HG02623 (cell line): Measurements from ENCODE around the gene DNAH14.

ENCODE experiments used
- ATAC-seq: cut with Tn5 transposase; IDR thresholded peaks from one replicate; pipeline ENCODE4 v1.9.1; 2021; ENCODE audit warnings: moderate library complexity; ENCODE audit not compliant: unreplicated experiment

Gene DNAH14

DNA sequence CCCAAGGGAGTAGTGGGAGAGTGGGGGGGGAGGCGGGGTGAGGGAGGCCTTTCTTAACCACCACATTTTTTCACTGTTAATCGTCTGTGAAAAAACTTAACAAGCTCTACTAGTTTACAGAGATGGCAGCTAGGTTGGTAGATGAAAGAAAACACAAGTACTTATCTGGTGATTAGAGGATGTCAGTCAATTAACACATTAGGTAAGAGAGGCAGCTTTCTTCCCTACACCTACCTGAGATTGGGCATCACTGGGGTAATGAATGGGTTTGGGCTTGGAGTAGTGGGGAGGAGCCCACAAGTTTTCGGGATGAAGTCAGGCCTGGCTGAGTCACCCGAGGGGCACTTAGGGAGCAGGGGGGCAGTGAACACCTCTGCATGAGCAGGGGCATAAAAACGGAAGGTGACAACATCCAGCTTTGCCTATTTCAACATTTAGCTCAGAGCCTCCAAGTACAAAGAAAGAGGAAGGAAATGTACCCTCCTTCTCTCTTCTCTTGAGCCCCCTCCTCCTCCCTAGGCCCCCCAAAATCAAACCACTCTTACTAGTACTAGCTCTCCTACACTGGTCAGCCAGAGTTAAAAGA, 495.8 kb downstream of the DNAH14 start:
- ATAC-seq, result no peak

DNA sequence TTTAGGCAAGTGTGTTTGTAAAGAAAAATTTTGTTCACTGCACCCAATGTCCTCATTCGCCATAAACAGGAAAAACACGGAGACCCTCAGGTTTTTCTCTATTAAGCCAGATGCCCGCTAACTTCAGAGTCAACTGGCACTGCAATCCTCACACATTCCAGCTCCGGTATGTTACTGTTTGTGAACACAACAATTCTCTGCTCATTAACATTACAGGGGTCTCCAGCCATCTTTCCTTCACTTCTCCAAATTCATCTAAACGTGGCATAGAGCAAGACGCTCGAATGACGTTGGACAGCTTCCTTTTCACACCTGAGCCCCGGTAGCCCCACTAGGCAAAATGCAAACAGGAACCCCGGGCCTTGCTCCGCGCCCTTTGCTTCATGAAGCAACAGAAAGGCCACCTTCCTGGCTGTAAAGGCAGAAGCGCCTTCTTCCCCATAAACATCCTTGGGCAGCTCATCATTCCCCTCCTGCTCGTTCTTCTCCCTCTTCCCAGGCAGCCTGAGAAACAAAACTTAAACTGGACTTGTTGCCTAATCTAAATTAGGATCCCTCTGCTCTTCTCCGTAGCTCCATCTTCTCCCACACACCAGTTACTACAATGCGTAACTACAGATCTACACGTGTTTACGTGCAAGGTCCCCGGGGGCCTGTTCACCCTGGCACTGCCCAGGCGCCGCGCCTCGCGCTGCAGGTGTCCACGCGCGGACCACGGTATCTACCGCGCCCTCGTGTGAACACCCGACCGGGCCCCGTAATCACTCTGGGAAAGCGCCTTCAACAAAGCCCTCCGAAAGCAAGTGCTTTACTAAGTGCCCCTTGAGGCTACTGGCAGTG, 497.1 kb downstream of the DNAH14 start:
- ATAC-seq, result no peak

DNA sequence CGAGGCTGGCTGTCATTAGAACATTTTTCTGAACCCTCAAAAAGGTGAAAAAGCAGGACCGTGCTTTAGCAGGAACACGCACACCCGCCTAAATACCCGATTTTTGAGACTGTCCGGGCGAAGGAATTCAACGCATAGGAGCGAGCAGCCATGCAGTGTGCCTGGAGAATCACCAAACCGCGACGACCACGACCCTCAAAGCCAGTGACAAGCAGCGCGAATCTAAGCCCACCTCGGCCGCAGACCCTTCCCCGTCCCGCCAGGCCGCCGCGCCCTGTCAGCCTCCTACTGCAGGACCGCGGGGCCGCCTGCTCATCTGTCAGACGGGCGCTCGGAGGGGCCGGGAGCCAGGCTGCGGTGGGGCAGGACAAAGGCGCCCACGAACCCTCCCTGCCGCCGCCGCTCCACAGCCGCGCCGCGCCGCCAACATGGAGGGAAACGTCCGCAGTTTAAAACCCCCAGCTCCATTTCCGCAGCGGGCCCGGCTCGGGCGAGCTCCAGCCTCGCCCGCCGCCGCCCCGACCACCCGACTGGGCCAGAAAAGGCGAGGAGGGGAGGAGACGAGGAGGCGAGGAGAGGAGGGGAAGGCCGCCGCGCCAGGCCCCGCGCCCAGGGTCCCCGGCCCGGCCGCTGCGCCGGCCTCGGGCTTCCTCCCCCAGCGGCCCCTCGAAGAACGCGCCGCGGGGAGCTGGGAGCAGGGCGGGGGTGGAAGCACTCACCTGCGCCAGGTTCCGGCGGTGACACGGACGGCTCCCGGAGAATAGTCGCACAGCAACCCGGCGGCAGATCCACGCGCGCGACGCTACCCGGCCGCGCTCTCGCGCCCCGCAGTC, 498.0 kb downstream of the DNAH14 start, which contains the start of gene LBR:
TSS of gene LBR (minus strand) at position 804 of the 833 bp plus-strand sequence. CDS start 3,963 bp downstream, outside the sequence.
- peak; percentile 29 for ATAC-seq

DNA sequence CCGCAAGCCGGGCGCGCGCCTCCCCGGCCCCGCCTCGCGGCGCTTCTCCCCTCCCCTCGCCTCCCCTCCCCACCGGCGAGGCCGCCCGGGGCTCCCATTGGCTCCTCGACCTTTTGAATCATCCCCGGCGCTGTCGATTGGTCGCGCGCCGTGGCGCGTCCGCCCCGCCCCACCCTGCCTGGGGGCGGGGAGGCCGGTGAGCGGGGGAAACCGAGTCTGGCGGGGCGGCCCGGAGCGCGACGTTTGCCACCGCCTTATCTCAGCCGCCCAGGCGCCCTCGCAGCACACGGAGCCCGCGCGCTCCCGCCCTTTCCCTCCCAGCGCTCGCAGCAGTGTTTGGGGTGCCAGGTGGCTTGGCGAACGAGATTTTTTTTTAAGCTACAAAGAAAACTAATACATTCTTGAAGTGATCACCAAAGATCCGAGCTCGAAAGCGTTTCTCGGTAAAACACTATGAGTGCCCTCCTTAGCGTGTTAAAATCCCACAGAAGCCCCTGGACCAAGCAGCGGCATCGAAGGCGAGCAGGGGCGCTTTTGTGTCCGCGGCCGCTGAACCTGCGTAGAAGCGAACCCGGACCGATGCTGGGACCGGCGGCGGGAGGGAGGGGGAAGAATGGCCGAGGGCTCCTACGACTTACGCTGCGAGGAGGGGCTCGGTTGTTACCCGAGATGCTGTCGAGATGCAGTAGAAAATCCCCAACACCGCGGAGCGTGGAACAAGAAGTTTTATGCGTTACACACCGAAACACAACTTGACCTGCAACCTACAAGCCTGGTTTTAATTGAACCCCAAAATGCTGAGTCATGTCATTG, 498.8 kb downstream of the DNAH14 start:
- ATAC-seq, result peak; percentile 89

DNA sequence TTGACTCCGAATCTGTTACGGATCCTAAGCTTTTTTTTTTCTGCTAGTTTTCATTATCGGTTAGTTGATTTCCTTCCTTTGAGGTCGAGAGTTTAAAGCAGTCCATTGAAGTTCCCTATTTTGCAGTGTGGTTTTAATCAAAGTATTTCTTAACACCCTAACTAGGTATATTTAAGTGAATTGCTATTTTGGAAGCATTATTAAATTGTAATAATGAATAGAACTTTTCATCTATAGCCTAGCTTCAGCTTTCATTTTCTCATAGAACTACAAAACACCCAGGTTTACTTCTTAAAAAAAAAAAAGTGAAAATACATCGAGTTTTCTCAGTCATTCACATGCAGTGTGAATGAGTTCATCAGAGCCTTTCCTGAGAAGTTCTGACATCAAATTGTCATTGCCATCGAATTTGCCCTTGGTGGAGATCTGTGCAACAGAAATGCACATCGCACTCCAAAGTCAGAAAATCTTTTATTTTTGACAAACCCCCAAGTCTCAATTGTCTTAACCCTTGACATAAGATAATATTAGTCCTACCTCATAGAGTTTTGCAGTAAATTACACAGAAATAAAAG, 499.5 kb downstream of the DNAH14 start:
- peak; percentile 1 for ATAC-seq

DNA sequence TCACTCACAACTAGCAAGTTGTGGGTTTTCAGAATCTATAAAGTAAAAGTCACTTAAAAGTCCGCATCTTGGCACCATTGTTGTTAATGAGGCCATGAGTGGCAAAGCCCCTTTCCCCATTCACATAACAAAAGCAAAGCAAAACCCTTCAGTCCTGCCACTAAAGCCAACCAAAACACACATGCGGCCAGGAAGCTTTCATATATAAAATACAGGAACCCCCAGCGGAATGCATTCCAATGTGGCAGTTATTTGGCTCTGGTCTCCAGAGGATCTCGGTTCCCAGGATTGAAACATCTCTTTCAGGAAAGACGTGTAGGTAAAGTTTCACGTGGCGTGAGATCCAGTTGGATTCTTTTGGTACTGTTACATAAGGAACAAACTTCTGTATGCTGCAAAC, 500.8 kb downstream of the DNAH14 start:
- ATAC-seq, result no peak

DNA sequence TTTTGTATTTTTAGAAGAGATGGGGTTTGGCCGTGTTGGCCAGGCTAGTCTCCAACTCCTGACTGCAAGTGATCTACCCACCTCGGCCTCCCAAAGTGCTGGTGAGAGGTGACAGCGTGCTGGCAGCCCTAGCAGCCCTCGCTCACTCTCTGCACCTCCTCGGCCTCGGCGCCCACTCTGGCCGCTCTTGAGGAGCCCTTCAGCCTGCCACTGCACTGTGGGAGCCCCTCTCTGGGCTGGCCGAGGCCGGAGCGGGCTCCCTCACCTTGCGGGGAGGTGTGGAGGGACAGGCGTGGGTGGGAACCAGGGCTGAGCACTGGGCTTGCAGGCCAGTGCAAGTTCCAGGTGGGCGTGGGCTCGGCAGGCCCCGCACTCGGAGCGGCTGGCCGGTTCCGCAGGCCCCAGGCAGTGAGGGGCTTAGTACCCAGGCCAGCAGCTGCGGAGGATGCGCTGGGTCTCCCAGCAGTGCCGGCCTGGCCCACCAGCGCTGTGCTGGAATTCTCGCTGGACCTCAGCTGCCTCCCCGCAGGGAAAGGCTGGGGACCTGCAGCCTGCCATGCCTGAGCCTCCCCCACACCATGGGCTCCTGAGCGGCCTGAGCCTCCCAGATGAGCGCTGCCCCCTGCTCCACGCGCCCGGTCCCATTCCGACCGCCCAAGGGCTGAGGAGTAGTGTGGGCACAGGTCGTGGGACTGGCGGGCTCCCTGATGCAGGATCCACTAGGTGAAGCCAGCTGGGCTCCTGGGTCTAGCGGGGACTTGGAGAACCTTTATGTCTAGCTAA, 501.8 kb downstream of the DNAH14 start:
- no peak for ATAC-seq

DNA sequence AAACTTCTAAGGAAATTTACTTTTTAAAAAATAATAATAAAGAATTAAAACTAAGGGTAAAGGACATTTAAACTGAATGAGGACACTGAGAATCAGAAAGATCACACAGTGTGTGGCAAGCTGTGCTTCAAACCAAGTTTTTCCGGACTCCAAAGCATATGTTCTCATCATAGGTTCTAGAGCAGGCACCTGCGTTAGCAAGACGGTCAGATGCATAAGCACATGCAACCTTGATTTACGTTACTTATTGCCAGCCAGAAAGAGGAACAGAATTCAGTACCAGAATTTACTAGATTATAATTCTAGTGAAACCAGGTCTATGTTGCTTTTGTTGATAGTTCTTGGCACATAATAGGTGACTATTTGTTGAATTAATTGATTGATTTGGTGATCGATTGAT, 504.6 kb downstream of the DNAH14 start:
- ATAC-seq, result no peak

DNA sequence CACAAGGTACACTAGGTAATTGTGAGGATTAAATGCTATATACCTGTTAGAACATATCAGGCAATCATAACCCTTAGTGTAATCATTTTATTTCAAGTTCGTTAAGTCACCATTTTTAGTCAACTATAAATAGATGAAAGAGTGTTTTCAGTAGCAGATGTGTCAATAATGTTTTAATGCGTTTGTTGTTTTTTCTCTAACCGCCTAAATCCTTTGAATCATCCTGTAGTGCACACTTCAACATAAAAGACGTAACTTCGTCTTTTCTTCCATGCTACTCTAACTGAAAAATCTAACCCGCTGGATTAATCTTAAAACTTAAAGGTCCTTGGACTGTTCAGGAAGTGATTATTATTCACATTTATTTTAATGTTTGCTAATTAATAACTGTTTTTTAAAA, 505.6 kb downstream of the DNAH14 start:
- no peak for ATAC-seq

DNA sequence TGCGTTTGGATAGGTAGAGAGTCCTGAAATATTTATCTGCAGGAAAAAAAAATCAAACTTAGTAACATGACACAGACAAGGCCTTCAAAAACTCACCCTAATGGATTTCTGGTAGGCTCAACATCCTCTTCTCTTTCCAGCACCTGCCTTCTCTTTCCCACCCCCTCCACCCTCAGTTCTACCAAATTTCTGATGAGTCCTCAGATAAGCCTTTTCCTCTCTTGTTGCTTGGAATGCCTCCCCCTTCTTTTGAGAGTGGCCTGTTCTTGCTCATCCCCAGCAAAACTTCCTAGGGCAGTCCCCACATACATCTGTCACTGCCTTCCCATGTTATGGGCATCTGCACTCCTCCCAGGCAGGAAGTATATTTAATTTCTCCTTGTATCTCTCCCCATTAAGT, 506.0 kb downstream of the DNAH14 start:
- ATAC-seq, result no peak

DNA sequence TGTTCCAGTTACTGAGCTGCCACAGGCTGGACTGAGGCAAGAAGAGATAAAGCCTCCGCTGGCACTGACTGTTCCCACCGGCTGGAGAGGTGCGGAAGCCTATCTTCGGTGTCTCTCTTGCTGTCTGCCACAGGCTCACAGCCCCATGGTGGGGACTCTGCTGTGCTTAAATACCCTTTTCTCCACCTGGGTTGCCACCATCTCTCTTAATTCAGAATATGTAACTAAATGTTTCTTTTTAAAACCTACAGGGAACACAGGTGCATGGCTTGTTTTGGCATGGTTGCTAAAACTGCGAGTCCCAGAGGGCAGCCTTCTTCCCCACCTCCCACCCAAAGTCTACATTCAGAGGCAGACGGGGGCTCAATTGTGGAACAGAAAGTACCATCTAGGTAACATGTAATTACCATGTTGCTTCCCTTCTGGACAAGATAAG, 506.5 kb downstream of the DNAH14 start:
- peak; percentile 70 for ATAC-seq

DNA sequence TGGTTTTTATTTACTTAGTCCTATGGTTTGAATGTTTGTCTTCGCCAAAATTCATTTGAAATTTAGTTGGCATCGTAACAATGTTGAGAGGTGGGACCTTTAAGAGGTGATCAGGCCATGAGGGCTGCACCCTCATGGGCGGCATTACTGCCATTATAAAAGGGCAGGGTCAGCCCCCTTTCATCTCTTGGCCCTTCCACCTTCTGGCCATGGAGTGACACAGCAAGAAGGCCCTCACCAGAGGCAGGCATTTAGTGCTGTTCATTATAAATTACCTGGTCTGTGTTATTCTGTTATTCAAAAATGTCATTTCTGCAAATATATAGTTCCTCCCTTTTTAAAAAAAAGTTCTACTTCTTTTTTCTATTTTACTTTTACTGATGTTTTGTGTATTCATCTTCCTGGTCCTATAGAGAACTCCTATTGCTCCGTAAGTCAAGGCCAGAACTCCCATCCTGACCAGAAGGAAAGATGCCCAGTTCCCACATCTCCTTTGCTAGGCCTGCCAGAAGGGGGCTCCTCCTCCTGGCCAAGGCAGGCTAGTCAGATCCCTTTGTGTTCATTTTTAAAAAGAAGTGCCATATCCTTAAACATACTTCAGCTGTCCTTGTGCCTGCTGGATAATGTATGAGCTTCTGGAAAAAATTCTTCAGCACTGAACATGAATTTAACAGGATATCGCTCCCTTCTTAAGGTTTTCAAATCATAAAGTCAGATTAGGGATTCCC, 508.4 kb downstream of the DNAH14 start:
- no peak for ATAC-seq

DNA sequence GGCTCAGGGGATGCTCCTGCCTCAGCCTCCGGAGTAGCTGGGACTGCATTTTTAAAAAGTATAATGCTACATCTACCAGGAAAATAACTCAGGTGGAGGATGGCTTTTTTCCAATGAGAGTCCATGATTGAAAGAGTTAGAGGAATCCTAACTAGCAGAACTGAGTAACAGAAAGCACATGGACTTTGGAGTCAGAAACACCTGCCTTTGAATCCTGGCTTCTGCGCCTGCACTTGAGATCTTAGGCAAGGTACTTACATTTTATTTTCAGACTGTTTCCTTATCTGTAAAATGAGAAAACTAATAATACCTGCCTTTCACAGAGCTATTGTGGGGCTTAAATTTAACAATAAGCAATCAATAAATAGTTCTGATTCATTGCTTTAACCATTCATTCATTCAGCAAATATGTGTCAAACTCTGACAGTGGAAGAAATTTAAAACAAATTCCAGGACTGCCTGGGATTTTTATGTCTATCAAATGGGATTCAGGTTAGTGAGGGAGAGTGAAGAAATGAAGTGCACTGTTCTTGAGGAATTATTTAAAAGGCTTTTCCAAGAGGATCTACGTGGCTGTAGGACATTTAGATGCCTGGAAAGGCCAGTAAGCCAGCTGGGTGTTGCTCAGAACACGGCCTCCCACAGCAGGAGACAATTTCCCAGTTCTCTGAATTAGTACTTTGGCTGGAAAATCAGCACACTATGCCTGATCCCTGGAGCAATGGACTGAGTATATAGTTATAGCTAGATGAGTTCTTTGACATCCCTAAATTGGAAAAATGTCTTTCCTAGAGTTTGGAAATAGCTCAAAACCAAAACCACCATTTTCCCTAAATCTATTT, 511.1 kb downstream of the DNAH14 start:
- no peak for ATAC-seq

DNA sequence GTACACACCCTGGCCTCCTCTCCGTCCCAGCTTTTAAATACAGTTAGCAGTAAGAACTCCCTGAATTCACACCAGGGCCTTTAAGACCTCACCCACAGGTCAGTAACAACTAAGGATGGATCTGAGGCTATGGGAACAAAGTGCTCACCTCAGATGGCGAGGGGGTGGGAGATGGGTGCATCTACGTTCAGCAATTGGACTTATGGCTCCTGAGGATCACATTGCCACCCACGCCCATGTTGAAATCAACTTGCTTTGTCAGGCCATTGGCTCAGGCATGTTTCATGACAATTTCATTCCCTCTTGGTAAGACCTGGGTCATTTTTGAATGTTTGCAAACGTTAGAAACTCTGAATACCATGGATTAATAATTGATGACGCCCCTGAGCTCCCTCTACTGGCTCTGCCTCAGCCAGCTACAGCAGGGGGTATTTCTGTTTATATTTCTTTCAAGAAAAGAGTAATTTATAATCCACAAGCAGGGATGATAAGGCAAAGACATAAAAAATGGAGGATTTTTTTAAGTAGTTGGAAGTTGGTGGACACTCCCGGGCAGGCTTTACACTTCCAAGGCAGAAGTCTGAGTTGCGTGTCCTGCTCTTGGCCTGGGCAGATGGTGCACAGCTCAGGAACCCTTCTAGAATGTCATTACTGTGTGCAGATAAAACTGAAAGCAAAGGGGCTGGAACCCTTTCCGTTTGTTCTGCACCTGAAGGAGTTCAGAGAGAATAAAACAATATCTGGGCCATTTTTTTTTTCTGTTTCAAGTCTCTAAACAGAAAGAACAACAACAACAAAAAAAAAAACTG, 512.0 kb downstream of the DNAH14 start:
- peak; percentile 32 for ATAC-seq

DNA sequence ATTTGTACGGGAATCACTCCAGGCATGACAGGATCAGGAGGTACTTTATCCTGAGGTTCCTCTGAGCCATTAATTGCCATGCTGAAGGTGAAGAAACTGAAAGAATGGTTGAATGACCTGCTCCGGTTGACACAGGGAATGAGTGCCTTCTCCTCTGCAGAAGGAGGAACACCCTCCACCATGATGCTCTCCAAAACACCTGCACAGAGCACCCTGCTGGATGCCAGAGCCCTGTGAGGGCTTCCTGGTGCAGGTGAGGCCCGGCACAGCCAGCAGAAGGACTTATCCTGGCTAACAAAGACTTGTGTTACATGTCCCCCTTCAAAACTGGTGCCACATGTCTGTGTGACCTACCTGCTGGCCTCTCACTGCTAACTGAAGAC, 512.6 kb downstream of the DNAH14 start:
- no peak for ATAC-seq

DNA sequence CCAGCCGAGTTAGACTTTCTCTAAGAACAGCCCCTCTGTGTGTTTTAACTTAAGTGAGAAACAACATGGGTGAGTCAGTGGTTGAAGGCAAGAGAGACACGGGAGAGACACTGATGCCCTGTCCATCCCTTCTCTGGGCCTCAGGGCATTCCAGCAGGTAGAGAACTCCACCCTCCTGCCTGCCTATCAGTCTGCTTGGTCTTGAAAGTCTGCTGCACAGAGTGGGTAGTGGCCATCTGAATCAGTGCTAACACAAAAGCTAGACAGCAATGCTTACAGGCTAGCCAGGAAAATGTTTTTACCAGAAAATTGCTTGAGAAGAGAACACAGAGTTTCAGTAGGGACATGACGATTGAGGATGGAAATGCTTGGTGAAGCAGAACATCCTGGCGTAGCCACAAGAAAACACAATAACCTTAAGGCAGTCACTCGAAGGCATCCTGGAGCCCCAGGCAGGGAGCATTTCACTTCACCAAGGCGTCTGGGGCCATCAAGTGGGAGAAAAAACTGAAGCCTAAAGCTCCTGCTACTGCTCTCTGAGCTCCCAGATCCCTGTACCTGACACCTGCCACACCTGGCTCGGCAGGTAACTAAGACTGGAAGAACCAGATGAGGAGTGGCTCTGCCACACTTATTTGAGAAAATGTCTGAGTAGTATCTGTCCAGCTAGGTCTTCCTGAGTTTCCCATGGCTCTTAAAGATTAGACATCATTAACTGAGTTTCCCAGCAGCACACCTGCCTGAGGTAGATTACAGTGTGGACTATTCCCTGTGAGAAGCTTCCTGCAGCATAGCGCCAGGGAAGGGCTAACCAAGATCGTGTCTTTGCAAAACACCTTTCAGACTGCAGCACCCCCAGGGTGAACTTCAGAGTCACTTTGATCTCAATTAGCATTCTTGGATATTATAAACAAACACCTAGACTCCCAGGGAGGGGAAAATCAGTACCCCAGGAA, 516.4 kb downstream of the DNAH14 start:
- ATAC-seq, result no peak
